ENCODE data around the gene SSC5D. TPM values are rescaled to one million over a fixed set of nuclear protein-coding genes. Genes with fewer than 3 reads are reported as not detected.

Gene SSC5D
- total RNA-seq, 1 donor from 2014 or later = 0.31 TPM

GRCh38 chr19:55455576-55456235, 32.5 kb upstream of the SSC5D start:
- no peak for DNase-seq

- no peak for DNase-seq
Measured at GRCh38 chr19:55456347-55456746, 31.9 kb upstream of the SSC5D start.

- no peak for DNase-seq
Measured at GRCh38 chr19:55457683-55458457, 30.4 kb upstream of the SSC5D start.

- DNase-seq = no peak
Measured at GRCh38 chr19:55459551-55459949, 28.7 kb upstream of the SSC5D start.

- no peak for DNase-seq
Measured at GRCh38 chr19:55459950-55460657, 28.1 kb upstream of the SSC5D start.

- DNase-seq = peak; percentile 30
Measured at GRCh38 chr19:55460670-55461258, 27.5 kb upstream of the SSC5D start.

- peak; percentile 100 for DNase-seq
Measured at GRCh38 chr19:55461259-55461973, 26.8 kb upstream of the SSC5D start, which contains the start of gene ISOC2. Gene ISOC2 (minus strand): TSS chr19:55461642. CDS start chr19:55456486, 5,156 bp downstream.

- no peak for DNase-seq
Measured at GRCh38 chr19:55461974-55462626, 26.1 kb upstream of the SSC5D start.

GRCh38 chr19:55462722-55463121, 25.5 kb upstream of the SSC5D start:
- no peak for DNase-seq

- DNase-seq = no peak
Measured at GRCh38 chr19:55463583-55464031, 24.6 kb upstream of the SSC5D start.

GRCh38 chr19:55464039-55464661, 24.1 kb upstream of the SSC5D start:
- DNase-seq = no peak

GRCh38 chr19:55464662-55465054, 23.6 kb upstream of the SSC5D start, which contains the start of gene C19orf85:
Gene C19orf85 (minus strand): TSS chr19:55464751. CDS start chr19:55464554, 197 bp downstream.
- no peak for DNase-seq

GRCh38 chr19:55465460-55466240, 22.6 kb upstream of the SSC5D start:
- no peak for DNase-seq

GRCh38 chr19:55466241-55466614, 22.0 kb upstream of the SSC5D start:
- DNase-seq = no peak

GRCh38 chr19:55467236-55468053, 20.8 kb upstream of the SSC5D start:
- peak; percentile 32 for DNase-seq

- DNase-seq = no peak
Measured at GRCh38 chr19:55468054-55468393, 20.2 kb upstream of the SSC5D start.

GRCh38 chr19:55471266-55471665, 17.0 kb upstream of the SSC5D start:
- no peak for DNase-seq

GRCh38 chr19:55472463-55472862, 15.8 kb upstream of the SSC5D start:
- DNase-seq = no peak
